Transverse colon (tissue), 4 donors: ENCODE measurements around the gene EIF1AD.

ENCODE experiments used
- CTCF ChIP-seq, 5 experiments: fragments of 200-600 bp in 3 of 5; fragments of 450-650 bp in 2 of 5; sonication (generic) in 3 of 5; IDR thresholded peaks; 1 replicate in 2 of 5; 2 replicates in 3 of 5; pipeline ENCODE4 v1.5.1; 2016 to 2017; ENCODE audit warnings: antibody characterized with exemption in 5 of 5, inconsistent platforms in 3 of 5, mild to moderate bottlenecking in 2 of 5, moderate library complexity in 1 of 5
- EP300 ChIP-seq: sonication (generic); formaldehyde crosslinking; IDR thresholded peaks from one replicate; pipeline ENCODE4 v1.6.1; 2017; ENCODE audit warnings: antibody characterized with exemption, low read depth
- POLR2AphosphoS5 ChIP-seq, 3 donors: sonication (generic); formaldehyde crosslinking; IDR thresholded peaks; one replicate each; pipeline ENCODE4 v1.6.1; 2016; ENCODE audit warnings: antibody characterized with exemption in 3 of 3

GRCh38 chr11:66015454-66015881 is 13.5 kb upstream of the EIF1AD start:
- TF ChIP-seq CTCF (IDR thresholded peaks at IDR 0.05), result no peak
- TF ChIP-seq POLR2AphosphoS5 (IDR thresholded peaks at IDR 0.05), result no peak
- TF ChIP-seq EP300, result no peak
